ENCODE data around the gene GPN3.
A peak's percentile ranks its signal among the peaks of the same experiment; 100 is the strongest.
"Not testable (repeated sequence)": the region's sequence is repeated elsewhere in the genome, so short reads cannot be mapped to it uniquely, and the experiment has no call there.

GPN3 gene

GRCh38 chr12:110468214-110469048 is at the start of gene GPN3, which contains the start of gene FAM216A:
Gene GPN3, minus strand, starts transcription at chr12:110468257. Its CDS starts 54 bp downstream, at chr12:110468203.
Gene FAM216A, plus strand, starts transcription at chr12:110468845. Its CDS starts 31 bp downstream, at chr12:110468876.
- peak; percentile 98 for DNase-seq

- DNase-seq: no peak
These were observed 48.9 kb upstream of the GPN3 start for GRCh38 chr12:110516995-110517394.

GRCh38 chr12:110514363-110514762 is 46.3 kb upstream of the GPN3 start:
- no peak for DNase-seq

GRCh38 chr12:110513842-110514241 is 45.8 kb upstream of the GPN3 start:
- no peak for DNase-seq

GRCh38 chr12:110508071-110508586 is 40.1 kb upstream of the GPN3 start:
- DNase-seq: no peak

GRCh38 chr12:110505332-110505731 is 37.3 kb upstream of the GPN3 start:
- no peak for DNase-seq

GRCh38 chr12:110503432-110503831 is 35.4 kb upstream of the GPN3 start:
- no peak for DNase-seq

- peak; percentile 99 for DNase-seq
These were observed 34.0 kb upstream of the GPN3 start, which contains the start of the genes RAD9B and VPS29 for GRCh38 chr12:110501752-110502738. Gene RAD9B, plus strand, starts transcription at chr12:110502331. Its CDS starts 7 bp downstream, at chr12:110502338. Gene VPS29, minus strand, starts transcription at chr12:110502111. Its CDS starts 60 bp downstream, at chr12:110502051.

GRCh38 chr12:110501399-110501751 is 33.3 kb upstream of the GPN3 start:
- DNase-seq: peak; percentile 37

GRCh38 chr12:110498984-110499706 is 31.1 kb upstream of the GPN3 start:
- DNase-seq: peak; percentile 55

GRCh38 chr12:110475426-110475825 is 7.4 kb upstream of the GPN3 start:
- DNase-seq: no peak

GRCh38 chr12:110467847-110468213 is 227 bp downstream of the GPN3 start:
- no peak for DNase-seq

- DNase-seq: no peak
These were observed 1.3 kb downstream of the GPN3 start for GRCh38 chr12:110466791-110467190.

GRCh38 chr12:110465765-110466164 is 2.3 kb downstream of the GPN3 start:
- DNase-seq: not testable (repeated sequence)

- no peak for DNase-seq
These were observed 3.0 kb downstream of the GPN3 start for GRCh38 chr12:110465024-110465423.

- DNase-seq: not testable (repeated sequence)
These were observed 6.9 kb downstream of the GPN3 start for GRCh38 chr12:110461189-110461588.

GRCh38 chr12:110458756-110459155 is 9.3 kb downstream of the GPN3 start:
- DNase-seq: no peak

GRCh38 chr12:110453569-110454296 is 14.3 kb downstream of the GPN3 start:
- DNase-seq: no peak

GRCh38 chr12:110451263-110451662 is 16.8 kb downstream of the GPN3 start:
- no peak for DNase-seq

GRCh38 chr12:110449799-110450497 is 18.1 kb downstream of the GPN3 start, which contains the start of gene ARPC3:
Gene ARPC3, minus strand, starts transcription at chr12:110450337. Its CDS starts 77 bp downstream, at chr12:110450260.
- peak; percentile 94 for DNase-seq

GRCh38 chr12:110444455-110444854 is 23.6 kb downstream of the GPN3 start:
- DNase-seq: no peak
